Mucosa of gallbladder (tissue), 1 donor: ENCODE measurements around the gene ID1. TPM values are rescaled to one million over a fixed set of nuclear protein-coding genes. Genes with fewer than 3 reads are reported as not detected.
A peak's percentile ranks its signal among the peaks of the same experiment; 100 is the strongest.
"Not testable (repeated sequence)": the region's sequence is repeated elsewhere in the genome, so short reads cannot be mapped to it uniquely, and the experiment has no call there.

Experiments
- DNase-seq: peaks from one replicate; pipeline ENCODE4 v3.0.0-alpha.2; 2020; ENCODE audit warnings: low spot score
- total RNA-seq: library from RNA; stranded (reverse); gene quantifications from one replicate; pipeline ENCODE4 v1.2.1, GENCODE V29; 2021
- donor health status: DM: no; HTN: no; CAD: no.

The ID1 gene
- total RNA-seq, 1 donor from 2014 or later, result 59.7 TPM

DNA sequence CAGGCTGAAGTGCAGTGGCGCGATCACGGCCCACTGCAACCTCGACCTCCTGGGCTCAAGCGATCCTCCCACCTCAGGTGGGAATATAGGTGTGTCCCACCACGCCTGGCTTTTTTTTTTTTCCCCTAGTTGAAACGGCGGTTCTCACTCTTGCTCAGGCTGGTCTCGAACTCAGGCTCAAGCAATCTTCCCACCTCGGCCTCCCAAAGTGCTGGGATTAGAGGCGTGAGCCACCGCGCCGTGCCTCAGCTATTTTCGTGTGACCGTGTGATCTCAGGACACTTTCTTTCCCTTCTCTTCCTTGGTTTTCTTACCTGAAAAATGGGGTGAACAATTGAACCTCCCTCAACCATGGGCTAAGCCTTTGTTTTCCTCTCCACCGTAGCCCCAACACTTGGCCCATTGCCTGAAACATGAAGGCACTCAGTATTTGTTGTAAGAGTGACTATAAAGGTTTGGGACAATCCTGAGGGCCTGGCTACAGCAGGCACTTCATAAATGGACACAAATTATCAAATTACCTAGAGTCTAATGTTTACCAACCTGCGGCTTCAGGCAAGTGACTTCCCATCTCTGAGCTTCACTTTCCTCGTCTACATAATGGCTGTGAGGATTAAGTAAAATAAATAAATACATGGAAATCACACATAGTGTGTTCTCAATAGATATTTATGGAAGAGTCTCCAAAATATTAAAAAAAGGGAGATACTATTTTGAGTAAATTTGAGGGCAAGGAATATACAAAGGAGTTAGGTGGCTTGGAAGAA lies 31.4 kb upstream of the ID1 start:
- no peak for DNase-seq

DNA sequence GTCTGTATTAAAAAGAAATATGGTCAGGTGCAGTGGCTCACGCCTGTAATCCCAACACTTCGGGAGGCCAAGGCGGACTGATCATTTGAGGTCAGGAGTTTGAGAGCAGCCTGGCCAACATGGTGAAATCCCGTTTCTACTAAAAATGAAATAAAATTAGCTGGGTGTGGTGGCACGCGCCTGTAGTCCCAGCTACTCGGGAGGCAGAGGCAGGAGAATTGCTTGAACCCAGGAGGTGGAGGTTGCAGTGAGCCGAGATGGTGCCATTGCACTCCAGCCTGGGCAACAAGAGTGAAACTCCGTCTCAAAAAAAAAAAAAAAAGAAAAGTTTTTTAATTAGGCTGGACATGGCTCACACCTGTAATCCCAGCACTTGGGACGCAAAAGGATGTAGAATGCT lies 30.1 kb upstream of the ID1 start:
- not testable (repeated sequence) for DNase-seq

DNA sequence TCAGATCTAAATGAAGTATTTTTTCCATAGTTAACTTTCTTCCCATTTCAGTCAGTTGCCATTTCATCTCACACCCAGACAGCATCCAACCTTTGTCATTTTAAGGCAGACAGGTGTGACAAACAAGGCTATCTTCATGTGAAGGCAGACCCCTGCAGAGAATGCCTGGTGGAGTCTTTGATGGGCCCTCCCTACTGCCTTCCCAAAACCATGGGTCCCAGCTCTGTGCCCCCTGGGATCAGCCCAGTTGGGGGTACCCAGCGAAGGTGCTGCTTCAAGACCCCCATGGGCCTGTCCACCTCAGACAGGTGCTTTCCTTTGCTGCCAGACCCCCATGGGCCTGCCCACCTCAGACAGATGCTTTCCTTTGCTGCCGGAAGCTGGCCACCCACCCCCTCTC lies 28.3 kb upstream of the ID1 start:
- no peak for DNase-seq

DNA sequence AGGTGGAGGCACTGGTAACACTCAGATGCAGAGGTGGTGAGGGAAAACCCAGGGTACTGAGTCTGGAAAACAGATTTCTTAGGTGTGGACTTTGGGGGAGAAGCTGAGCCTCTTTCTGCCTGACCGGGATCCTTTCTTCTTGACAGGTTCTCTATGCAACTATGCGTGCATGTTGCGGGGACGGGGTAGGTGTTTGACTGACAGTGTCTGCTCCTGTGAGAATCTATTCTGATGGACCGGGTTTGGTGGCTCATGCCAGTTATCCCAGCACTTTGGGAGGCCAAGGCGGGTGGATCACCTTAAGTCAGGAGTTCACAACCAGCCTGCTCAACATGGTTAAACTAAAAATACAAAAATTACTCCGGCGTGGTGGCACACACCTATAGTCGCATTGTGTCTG lies 27.9 kb upstream of the ID1 start:
- no peak for DNase-seq

DNA sequence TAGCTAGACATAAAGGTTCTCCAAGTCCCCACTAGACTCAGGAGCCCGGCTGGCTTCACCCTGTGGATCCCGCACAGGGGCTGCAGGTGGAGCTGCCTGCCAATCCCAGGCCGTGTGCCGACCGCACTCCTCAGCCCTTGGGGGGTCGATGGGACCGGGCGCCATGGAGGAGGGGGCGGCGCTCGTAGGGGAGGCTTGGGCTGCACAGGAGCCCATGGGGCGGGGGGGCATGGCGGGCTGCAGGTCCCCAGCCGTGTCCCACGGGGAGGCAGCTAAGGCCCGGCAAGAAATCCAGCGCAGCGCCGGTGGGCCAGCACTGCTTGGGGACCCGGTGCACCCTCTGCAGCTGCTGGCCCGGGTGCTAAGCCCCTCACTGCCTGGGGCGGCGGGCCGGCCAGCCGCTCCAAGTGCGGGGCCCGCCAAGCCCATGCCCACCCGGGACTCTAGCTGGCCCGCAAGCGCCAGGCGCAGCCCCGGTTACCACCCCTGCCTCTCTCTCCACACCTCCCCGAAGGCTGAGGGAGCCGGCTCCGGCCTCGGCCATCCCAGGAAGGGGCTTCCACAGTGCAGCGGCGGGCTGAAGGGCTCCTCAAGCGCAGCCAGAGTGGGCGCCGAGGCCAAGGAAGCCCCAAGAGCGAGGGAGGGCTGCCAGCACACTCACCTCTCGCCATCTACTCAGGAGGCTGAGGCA lies 26.5 kb upstream of the ID1 start:
- no peak for DNase-seq

DNA sequence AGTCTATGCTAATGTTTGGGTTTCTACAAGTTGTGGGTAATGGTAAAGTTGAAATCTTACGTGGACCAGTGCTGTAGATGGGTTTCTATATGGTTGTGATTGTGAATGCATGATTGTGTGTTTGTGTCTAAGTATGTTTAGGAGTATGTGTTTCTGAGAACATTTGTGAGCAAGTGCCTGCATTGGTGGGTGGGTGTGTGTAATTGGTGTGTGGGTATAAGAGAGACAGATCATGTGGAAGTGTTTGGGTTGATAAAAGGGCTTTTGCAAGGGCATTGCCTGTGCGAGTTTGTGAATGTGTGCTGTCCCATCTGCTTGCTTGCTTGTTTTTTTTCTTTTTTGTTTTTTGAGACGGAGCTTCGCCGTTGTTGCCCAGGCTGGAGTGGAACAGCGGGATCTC lies 25.8 kb upstream of the ID1 start:
- no peak for DNase-seq

DNA sequence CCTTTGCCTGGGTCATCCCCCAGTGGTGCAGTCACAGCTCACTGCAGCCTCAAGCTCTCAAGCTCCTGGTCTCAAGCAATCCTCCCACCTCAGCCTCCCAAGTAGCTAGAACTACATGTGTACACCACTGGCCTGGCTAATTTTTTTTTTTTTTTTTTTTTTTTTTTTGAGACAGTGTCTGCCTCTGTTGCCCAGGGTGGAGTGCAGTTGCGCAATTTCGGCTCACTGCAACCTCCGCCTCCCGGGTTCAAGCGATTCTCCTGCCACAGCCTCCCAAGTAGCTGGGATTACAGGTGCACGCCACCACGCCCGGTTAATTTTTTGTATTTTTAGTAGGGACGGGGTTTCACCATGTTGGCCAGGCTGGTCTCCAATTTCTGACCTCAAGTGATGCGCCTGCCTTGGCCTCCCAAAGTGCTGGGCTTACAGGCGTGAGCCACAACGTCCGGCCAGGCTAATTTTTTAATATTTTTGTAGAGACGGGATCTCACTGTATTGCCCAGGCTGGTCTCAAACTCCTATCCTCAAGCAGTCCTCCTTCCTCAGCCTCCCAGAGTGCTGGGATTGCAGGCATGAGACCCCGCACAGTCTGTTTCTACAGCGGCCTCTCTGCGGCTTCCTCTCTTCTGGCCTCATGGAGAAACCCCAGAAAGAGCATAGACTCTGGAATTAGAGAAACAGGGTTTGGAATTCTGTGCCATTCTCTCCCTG lies 25.0 kb upstream of the ID1 start:
- DNase-seq, result not testable (repeated sequence)

DNA sequence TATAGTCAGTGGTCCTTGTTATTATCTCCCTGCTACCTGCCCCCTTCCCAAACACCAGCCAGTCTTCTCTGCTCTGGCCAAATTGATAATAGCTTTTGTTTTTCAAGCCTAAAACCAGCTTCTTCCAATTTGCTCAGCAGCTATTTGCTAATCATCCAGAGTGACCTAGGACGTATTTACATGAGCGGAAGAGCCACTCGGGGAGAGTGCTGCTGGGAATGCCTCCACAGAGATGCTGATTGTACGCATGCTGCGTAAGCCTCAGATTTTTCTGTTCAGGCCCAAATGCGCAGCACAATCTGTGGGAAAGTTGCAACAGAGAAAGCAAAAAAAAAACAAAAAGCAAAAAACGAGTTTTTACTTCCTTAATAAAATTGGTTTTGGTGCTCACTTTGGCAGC lies 24.4 kb upstream of the ID1 start:
- no peak for DNase-seq

DNA sequence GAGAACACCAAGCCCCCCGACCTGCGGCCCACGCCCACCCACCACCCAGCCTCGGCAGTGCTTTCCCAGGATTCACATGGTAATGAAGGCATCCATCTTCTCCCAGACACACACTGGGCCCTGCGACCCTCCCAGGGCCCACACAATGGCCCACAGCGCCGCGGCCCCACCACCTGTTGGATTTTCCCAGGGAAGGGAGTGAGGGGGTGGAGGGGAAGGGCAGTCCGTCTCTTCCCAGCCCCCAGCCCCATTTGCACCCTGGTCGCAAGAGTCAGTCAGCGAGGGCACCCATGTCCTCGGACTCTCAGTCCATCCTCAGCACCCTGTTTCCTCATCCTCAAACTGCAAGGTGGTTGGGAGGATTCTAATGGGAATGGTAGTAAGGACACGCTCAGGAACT lies 23.7 kb upstream of the ID1 start:
- DNase-seq, result no peak

DNA sequence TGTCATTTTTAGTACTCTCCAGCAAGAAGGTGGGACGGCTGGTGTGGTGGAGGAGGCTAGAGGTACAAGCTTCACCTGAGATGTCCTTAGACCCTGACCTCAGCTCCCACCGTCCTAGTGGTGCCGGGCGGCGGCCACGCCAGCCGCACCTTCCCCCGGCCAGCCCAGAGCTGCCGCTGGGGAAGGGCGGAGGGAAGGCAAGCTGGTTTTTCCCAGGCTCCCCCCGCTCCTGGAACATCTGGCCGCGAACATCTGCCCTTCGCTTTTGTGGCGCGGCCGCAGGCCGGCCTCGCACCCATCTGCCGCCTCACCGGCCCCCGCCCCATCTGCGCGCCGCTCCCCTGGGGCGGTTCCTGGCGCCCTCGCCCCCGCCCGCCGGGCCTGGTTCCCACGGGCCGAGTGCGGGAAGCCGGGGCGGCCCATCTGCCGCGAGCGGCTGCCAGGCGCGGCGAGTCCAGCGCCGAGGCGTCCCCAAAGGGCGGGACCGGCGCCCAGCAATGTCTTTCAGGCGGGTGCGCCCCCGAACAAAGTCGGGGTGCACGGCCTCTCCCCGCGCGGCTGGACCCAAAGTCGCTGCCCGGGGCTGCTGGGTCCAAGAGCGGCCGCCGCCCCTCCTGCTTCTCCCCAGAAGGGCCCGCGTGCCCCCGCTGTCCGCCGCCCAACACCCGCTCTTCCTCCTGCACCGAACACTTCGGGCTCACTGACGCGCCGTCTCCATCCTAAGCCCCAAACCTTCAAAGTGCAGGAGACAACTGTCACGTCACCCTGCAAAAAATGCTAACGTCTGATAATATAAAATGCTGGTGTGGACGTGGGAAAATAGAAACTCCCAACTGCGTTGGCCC lies 17.3 kb upstream of the ID1 start:
- DNase-seq, result no peak

DNA sequence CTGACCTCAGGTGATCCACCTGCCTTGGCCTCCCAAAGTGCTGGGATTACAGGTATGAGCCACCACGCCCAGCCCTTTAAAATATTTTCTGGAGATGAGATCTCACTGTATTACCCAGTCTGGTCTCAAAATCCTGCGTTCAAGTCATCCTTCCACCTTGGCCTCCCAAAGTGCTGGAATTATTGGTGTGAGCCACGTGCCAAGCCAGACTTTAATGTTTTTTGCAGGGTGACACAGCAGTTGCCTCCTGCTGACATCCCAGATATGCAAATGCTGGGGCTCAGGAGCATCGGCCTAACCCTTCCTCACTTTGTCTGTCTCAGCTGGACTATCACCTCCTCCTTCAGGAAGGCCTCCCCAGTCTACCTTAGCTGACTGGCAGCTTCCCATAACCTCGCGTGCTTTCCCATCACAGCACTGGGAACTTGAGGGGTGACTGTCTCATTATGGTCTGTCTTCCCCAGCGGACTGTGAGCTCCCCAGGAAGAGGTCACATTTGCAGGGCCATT lies 14.3 kb upstream of the ID1 start:
- DNase-seq, result no peak

DNA sequence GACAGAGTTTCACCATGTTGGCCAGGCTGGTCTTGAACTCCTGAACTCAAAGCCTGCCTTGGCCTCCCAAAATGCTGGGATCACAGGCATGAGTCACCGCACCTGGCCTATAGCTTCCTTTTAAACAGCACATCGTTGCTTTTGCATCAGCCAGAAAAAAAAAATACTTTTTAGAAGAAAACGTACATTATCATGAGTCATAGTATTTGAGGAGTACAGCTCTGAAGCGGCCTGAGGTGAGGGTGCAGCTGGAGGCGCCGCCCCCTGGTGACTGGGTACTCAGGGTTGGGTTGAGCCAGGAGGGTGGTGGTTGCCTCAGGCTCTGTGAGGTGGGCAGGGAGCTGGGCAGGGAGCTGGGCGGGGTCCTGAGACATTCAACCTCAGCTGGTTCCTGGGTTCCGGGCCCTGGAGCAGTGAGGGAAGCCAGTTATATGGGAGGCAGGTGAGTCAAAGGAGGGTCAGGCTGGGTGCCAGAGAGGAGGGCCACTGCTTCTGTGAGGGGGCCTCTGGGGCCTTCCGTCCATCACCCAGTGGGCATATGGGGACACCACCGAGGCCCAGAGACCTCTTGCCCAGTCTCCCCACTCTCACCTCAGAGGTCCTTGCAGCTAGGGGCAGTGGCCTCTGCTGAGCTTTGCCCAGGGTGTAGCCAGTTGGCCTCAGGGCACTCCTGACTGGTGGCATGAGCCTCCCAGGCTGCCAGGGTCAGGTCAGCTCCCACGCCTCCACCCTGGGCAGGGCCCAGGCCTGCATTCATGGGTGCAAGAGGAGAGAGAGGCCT lies 11.7 kb upstream of the ID1 start:
- DNase-seq, result no peak

DNA sequence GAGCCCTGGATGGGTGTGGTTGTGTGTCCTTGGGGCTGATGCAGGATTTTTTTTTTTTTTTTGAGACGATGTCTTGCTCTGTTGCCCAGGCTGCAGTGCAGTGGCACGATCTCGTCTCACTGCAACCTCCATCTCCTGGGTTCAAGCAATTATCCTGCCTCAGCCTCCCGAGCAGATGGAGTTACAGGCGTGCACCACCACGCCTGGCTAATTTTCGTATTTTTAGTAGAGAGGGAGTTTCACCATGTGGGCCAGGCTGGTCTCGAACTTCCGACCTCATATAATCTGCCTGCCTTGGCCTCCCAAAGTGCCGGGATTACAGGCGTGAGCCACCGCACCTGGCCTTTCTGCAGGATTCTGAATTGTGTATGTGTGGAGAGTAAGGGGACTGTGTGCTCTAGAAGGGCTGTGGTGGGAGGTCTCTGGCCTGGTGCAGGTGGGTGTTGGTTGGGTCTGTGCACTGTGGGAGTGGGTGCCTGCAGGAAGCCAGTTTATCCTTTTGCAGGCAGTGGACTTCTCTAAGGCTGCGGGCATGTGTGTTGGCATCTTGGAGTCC lies 11.0 kb upstream of the ID1 start:
- no peak for DNase-seq

DNA sequence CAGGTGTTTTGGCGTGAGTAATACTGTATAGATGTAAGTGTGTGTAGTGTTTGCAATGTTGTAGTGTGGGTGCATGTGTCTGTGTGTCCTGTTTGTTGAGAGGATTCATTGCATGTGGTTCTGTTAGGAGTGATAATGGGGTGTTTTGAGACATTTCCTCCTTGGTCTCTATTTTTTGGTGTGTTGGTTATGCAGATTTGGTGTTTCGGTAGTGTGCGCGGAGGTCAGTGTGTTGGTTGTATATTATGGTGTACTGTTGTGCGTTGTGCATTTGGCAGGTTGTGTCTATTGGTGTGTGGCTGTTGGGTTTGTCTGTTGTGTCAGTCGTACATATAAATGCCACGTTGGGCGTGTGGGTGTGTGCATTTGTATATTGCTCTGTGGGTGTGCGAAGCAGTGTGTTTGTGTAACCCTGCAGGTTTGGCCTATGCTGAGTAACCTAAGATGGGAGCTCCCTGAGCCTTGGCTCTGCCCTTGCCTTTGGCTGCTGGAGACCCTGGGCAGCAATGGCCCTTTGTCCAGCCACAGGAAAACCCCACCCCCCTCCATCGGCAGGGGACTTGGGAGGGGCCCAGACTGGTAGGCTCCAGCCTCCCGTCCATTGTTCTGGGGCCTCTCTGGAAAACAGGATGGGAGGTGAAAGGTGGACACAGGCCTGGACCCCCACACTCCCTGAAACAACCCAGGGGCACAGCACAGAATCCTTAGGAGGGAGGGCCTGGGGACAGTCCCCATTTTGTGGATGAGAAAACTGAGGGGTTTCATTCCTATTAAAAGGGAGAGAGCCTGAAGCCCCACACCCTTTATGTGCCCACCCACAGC lies 10.3 kb upstream of the ID1 start:
- DNase-seq, result no peak

DNA sequence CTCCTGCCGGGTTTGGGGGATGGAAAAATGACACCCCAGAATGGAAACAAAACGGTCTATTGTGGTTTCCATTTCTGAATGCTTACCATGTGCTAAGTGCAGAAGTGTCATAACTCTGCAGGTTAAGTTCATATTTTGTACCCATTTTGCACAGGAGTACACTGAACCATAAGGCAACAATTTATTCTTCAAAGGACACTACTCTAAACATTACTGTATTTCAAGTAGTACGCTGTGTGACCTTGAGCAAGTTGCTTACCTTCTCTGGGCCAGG lies 9.8 kb upstream of the ID1 start:
- no peak for DNase-seq

DNA sequence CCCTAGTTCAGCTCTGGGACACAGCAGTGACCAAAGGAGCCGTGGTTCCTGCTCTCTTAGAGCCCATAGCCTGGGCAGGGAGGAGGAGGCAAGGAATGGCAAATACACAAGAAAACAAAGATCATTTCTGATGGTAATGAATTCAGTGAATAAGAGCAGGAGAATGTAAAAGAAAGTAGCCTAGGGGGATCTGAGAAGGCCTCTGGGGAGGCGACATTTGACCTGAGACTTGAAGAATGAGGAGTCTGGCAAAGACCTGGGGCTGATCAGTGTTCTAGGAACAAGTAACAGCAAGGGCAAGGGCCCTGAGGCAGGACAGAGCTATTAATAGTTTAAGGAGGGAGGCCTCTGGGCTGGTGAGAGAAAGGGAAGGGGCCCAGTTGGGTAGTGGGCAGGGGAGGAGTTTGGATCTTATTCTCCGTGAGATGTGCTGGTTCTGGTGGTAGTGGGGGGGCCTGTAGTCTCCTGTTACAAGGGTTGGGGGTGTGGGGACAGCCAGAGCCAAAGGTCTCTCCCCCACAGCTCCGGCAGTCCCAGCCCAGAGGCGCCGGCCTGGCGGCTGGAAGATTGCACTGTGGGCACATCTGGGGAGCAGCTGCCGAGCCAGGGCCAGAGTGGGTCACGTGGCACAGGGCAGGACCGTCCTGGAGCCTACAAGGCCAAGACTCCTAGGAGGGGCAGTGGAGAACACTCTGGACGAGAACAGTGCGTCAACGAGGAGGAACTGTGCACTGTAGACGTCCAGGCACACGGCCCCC lies 9.3 kb upstream of the ID1 start:
- peak; percentile 56 for DNase-seq

DNA sequence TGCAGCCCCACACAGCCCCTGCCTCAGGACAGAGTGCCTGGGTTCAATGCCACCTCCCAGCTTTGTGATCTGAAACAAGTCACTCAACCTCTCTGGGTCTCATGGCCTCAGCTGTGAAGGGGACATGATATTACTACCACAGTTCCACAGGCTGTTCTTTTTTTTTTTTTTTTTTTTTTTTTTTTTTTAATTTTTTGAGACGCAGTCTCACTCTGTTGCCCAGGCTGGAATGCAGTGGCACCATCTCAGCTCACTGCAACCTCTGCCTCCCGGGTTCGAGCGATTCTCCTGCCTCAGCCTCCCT lies 8.7 kb upstream of the ID1 start:
- DNase-seq, result not testable (repeated sequence)

DNA sequence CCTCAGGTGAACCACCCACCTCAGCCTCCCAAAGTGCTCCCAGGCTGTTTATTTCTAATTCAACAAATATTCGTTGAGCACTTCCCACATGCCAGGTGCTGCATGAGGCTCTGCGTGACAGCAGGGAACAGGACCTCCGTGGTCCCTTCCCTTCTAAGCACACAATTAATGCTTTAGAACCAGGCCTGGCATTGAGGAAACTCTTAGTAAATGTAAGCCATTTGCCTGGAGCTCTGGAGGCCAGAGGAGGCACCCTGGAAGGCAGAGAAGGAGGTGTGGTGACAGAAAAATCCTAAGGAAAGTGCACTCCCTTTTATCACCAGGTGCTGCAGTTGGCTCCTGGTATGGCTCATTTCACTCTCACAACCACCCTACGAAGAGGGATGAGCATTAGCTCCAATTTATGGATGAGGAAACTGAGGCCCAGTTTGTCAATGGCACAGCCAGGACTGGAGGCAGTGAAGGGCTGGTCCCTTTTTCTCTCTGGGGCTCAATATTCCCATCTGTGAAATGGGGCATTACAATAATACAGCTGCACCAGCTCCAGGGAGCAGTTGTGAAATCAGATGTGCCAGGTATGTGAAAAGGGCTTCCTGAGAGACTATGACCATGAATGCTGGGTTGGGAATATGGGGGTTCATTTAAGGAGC lies 8.1 kb upstream of the ID1 start:
- no peak for DNase-seq

DNA sequence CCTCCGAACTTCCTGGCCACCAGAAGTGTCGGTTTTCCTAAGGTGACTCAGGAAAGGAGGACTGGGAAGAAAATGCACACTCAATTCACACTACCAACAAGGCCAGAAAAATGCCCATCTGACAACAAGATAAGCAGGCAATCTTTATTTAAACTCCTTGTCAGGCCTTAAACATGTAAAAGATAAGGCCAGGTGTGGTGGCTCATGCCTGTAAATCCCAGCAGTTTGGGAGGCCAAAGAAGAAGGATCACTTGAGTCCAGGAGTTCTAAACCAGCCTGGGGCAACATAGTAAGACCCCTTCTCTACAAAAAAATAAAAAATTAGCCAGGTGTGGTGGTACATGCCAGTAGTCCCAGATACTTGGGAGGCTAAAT lies 7.6 kb upstream of the ID1 start:
- DNase-seq, result no peak
